Middle frontal gyrus (tissue), 1 donor: ENCODE data around the gene NOP16.
"Not testable (repeated sequence)": the region's sequence is repeated elsewhere in the genome, so short reads cannot be mapped to it uniquely, and the experiment has no call there.

Source experiments
- DNase-seq: peaks from one replicate; pipeline ENCODE4 v3.0.0-alpha.2; 2015; ENCODE audit warnings: low spot score; ENCODE audit errors: extremely low spot score

NOP16 gene

GRCh38 chr5:176409765-176410164, 21.4 kb upstream of the NOP16 start:
- DNase-seq: no peak

GRCh38 chr5:176408590-176408989, 20.2 kb upstream of the NOP16 start:
- DNase-seq: no peak

GRCh38 chr5:176408252-176408573, 19.8 kb upstream of the NOP16 start:
- DNase-seq: not testable (repeated sequence)

GRCh38 chr5:176407456-176408251, 19.3 kb upstream of the NOP16 start:
- no peak for DNase-seq

- DNase-seq: no peak
Measured at GRCh38 chr5:176406436-176407052, 18.1 kb upstream of the NOP16 start.

GRCh38 chr5:176405656-176406435, 17.4 kb upstream of the NOP16 start:
- no peak for DNase-seq

GRCh38 chr5:176401281-176402205, 13.1 kb upstream of the NOP16 start:
- DNase-seq: no peak

GRCh38 chr5:176400382-176401156, 12.2 kb upstream of the NOP16 start:
- DNase-seq: no peak

GRCh38 chr5:176397736-176398420, 9.5 kb upstream of the NOP16 start:
- no peak for DNase-seq

- no peak for DNase-seq
Measured at GRCh38 chr5:176396330-176396729, 7.9 kb upstream of the NOP16 start.

GRCh38 chr5:176394881-176395675, 6.7 kb upstream of the NOP16 start:
- no peak for DNase-seq

GRCh38 chr5:176394096-176394495, 5.7 kb upstream of the NOP16 start:
- no peak for DNase-seq

- no peak for DNase-seq
Measured at GRCh38 chr5:176392526-176392925, 4.1 kb upstream of the NOP16 start.

GRCh38 chr5:176391999-176392398, 3.6 kb upstream of the NOP16 start:
- no peak for DNase-seq

- DNase-seq: no peak
Measured at GRCh38 chr5:176391479-176391878, 3.1 kb upstream of the NOP16 start.

- DNase-seq: no peak
Measured at GRCh38 chr5:176389135-176390123, 1.0 kb upstream of the NOP16 start.

GRCh38 chr5:176388003-176388443, 375 bp downstream of the NOP16 start:
- DNase-seq: no peak
